ENCODE data around the gene G6PC2.

The G6PC2 gene

DNA sequence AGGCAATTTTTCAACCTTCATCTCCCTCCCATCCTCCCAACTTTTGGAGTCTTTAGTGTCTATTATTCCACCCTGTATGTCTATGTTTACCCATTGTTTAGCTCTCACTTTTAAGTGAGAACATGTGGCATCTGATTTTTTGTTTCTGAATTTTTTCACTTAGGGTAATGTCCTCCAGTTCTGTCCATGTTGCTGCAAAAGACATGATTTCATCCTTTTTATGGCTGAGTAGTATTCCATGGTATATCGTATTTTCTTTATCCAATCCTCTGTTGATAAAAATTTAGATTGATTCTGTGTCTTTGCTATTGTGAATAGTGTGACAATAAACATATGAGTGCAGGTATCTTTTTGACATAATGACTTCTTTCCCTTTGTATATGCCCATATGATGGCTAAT lies 48.2 kb downstream of the G6PC2 start:
- Histone ChIP-seq H3K36me3 (ENCODE audit: insufficient read depth, low read length) (no peaks in the 10 kb centered on the region), H3K4me3 (ENCODE audit: low read length, poor library complexity, severe bottlenecking) (no peak overlapping the region), H3F3A (ENCODE audit: low read depth) (no peaks in the 10 kb centered on the region), H3K9me3 (ENCODE audit: insufficient read depth, low read depth, low read length) (0 out of 2 replicates have a peak, but pooled peaks cover under 1% of the 10 kb centered on the region), H3K9ac (ENCODE audit: low read depth, low read length, poor library complexity, severe bottlenecking) (no peak overlapping the region), H3K9me2 (replicated peaks; ENCODE audit: low read depth, low read length) (no peaks in the 10 kb centered on the region), H3K79me2 (ENCODE audit: insufficient read depth, low read length) (no peaks in the 10 kb centered on the region), H2AFZ (ENCODE audit: low read length) (no peak overlapping the region), H3K4me1 (ENCODE audit: insufficient read depth, low read length, poor library complexity, severe bottlenecking) (peaks cover 10% of the 10 kb centered on the region), H4K20me1 (ENCODE audit: insufficient read depth, low read length, poor library complexity, severe bottlenecking) (no peaks in the 10 kb centered on the region), H3K27me3 (ENCODE audit: insufficient read depth, low read length, poor library complexity, severe bottlenecking) (no peaks in the 10 kb centered on the region), H3K4me2 (ENCODE audit: low read depth, low read length, poor library complexity, severe bottlenecking) (no peak overlapping the region)
- TF ChIP-seq EZH2phosphoT487 (IDR thresholded peaks at IDR 0.05; ENCODE audit: borderline replicate concordance) = no peak
- TF ChIP-seq, protein P1, sequence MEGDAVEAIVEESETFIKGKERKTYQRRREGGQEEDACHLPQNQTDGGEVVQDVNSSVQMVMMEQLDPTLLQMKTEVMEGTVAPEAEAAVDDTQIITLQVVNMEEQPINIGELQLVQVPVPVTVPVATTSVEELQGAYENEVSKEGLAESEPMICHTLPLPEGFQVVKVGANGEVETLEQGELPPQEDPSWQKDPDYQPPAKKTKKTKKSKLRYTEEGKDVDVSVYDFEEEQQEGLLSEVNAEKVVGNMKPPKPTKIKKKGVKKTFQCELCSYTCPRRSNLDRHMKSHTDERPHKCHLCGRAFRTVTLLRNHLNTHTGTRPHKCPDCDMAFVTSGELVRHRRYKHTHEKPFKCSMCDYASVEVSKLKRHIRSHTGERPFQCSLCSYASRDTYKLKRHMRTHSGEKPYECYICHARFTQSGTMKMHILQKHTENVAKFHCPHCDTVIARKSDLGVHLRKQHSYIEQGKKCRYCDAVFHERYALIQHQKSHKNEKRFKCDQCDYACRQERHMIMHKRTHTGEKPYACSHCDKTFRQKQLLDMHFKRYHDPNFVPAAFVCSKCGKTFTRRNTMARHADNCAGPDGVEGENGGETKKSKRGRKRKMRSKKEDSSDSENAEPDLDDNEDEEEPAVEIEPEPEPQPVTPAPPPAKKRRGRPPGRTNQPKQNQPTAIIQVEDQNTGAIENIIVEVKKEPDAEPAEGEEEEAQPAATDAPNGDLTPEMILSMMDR (conservative IDR thresholded peaks at IDR 0.05; ENCODE audit: low read length) = no peak

DNA sequence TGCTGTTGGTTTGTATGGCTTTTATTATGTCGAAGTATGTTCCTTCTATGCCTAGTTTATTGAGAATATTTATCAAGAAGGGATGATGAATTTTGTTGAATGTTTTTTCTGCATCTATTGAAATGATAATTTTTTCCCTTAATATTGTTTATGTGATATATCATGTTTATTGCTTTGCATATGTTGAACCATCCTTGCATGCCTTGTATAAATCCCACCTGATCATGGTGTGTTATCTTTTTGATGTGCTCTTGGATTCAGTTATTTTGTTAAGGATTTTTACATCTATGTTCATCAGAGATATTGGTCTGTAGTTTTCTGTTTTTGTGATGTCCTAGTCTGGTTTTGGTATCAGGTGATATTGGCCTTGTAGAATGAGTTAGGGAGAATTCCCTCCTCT lies 50.8 kb downstream of the G6PC2 start:
- Histone ChIP-seq H3K4me2 (ENCODE audit: low read depth, low read length, poor library complexity, severe bottlenecking) (no peak overlapping the region), H4K20me1 (ENCODE audit: insufficient read depth, low read length, poor library complexity, severe bottlenecking) (no peaks in the 10 kb centered on the region), H3F3A (ENCODE audit: low read depth) (no peaks in the 10 kb centered on the region), H3K27me3 (ENCODE audit: insufficient read depth, low read length, poor library complexity, severe bottlenecking) (no peaks in the 10 kb centered on the region), H3K79me2 (ENCODE audit: insufficient read depth, low read length) (no peaks in the 10 kb centered on the region), H3K36me3 (ENCODE audit: insufficient read depth, low read length) (no peaks in the 10 kb centered on the region), H3K4me3 (ENCODE audit: low read length, poor library complexity, severe bottlenecking) (no peak overlapping the region), H3K9me3 (ENCODE audit: insufficient read depth, low read depth, low read length) (peaks cover 8% of the 10 kb centered on the region; the same call in 1 of the 2 replicates), H3K9me2 (replicated peaks; ENCODE audit: low read depth, low read length) (no peaks in the 10 kb centered on the region), H3K9ac (ENCODE audit: low read depth, low read length, poor library complexity, severe bottlenecking) (no peak overlapping the region), H3K4me1 (ENCODE audit: insufficient read depth, low read length, poor library complexity, severe bottlenecking) (peaks cover 7% of the 10 kb centered on the region), H2AFZ (ENCODE audit: low read length) (no peak overlapping the region)
- TF ChIP-seq, protein P1 (conservative IDR thresholded peaks at IDR 0.05; ENCODE audit: low read length) = no peak
- TF ChIP-seq EZH2phosphoT487 (IDR thresholded peaks at IDR 0.05; ENCODE audit: borderline replicate concordance) = no peak

DNA sequence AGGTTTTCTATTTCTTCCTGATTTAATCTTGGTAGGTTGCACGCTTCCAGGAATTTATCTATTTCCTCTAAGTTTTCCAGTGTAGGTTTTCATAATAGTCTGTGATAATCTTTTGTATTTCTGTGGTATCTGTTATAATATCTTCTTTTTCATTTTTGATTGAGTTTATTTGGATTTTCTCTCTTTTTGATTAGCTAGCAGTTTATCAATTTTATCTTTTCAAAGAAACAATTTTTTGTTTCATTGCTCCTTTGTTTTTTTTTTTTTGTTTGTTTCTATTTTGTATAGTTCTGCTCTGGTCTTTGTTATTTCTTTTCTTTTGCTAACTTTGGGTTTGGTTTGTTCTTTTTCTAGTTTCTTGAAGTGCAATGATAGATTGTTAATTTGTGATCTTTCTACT lies 51.3 kb downstream of the G6PC2 start:
- Histone ChIP-seq H2AFZ (ENCODE audit: low read length) (no peak overlapping the region), H3K4me2 (ENCODE audit: low read depth, low read length, poor library complexity, severe bottlenecking) (no peak overlapping the region), H3K9ac (ENCODE audit: low read depth, low read length, poor library complexity, severe bottlenecking) (no peak overlapping the region), H3K9me2 (replicated peaks; ENCODE audit: low read depth, low read length) (no peaks in the 10 kb centered on the region), H3K9me3 (ENCODE audit: insufficient read depth, low read depth, low read length) (peaks cover 8% of the 10 kb centered on the region; the same call in 1 of the 2 replicates), H3F3A (ENCODE audit: low read depth) (no peaks in the 10 kb centered on the region), H3K4me3 (ENCODE audit: low read length, poor library complexity, severe bottlenecking) (no peak overlapping the region), H3K27me3 (ENCODE audit: insufficient read depth, low read length, poor library complexity, severe bottlenecking) (no peaks in the 10 kb centered on the region), H3K36me3 (ENCODE audit: insufficient read depth, low read length) (no peaks in the 10 kb centered on the region), H3K79me2 (ENCODE audit: insufficient read depth, low read length) (no peaks in the 10 kb centered on the region), H3K4me1 (ENCODE audit: insufficient read depth, low read length, poor library complexity, severe bottlenecking) (peaks cover 7% of the 10 kb centered on the region), H4K20me1 (ENCODE audit: insufficient read depth, low read length, poor library complexity, severe bottlenecking) (no peaks in the 10 kb centered on the region)
- TF ChIP-seq, protein P1 (conservative IDR thresholded peaks at IDR 0.05; ENCODE audit: low read length) = no peak
- TF ChIP-seq EZH2phosphoT487 (IDR thresholded peaks at IDR 0.05; ENCODE audit: borderline replicate concordance) = no peak
